ENCODE results near the gene SSRP1. TPM values are rescaled to one million over a fixed set of nuclear protein-coding genes. Genes with fewer than 3 reads are reported as not detected.

Gene SSRP1
- total RNA-seq, 1 donor from 2014 or later, result 186 TPM

DNA sequence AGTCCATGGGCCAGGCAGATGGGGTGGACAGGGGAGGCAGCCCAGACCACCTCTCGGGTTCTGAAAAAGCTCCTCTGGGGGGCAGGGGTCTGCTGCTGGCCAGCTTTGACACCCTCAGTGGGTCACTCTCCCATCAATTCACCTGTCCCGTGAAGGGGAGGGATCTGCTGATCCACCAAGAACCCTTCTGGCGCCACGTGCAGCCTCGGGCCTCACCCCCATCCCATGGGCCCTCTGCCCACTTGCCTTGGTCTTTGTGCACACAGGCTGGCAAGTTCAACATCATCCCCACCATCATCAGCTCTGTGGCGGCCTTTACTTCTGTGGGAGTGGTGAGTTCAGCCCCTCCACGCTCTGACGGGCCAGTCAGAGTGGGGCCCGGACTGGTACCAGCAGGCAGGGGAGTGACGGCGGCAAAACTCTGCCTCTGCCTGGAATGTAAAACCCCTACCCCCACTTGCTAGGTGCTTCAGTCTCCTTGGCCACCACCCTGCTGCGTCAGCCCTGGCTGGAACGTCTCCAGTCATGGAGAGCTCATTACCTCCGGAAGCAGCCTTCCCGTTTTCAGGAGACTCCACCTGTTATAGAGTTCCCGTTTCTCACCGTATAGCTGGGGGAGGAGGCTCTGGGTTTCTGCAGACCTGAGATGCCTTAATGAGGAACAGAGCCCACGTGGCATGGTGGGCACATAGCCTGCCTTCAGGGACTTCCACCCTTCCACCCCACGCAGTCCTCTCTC, 32.6 kb upstream of the SSRP1 start:
- peaks cover 3% of the 10 kb centered on the region for H3K27me3 Mint-ChIP-seq (ENCODE audit: insufficient read depth, low read depth)
- Histone ChIP-seq H2AFZ (replicated peaks) (no peak overlapping the region), H3K9ac (no peak overlapping the region), H3K9me3 (ENCODE audit: low read depth) (no peaks in the 10 kb centered on the region), H3F3A (ENCODE audit: low read depth) (peaks cover 10% of the 10 kb centered on the region), H4K20me1 (ENCODE audit: low read depth) (no peaks in the 10 kb centered on the region), H3K4me3 (no peak overlapping the region), H3K4me1 (peaks cover 24% of the 10 kb centered on the region), H3K36me3 (no peaks in the 10 kb centered on the region), H3K27ac (no peak overlapping the region), H3K79me2 (ENCODE audit: low read depth) (no peaks in the 10 kb centered on the region), H3K4me2 (no peak overlapping the region), H3K27me3 (no peaks in the 10 kb centered on the region)
- peaks cover 2% of the 10 kb centered on the region for H3K9me3 Mint-ChIP-seq
- no peak overlapping the region for H3K4me3 Mint-ChIP-seq
- no peak overlapping the region for H3K27ac Mint-ChIP-seq
- TF ChIP-seq, protein P1, sequence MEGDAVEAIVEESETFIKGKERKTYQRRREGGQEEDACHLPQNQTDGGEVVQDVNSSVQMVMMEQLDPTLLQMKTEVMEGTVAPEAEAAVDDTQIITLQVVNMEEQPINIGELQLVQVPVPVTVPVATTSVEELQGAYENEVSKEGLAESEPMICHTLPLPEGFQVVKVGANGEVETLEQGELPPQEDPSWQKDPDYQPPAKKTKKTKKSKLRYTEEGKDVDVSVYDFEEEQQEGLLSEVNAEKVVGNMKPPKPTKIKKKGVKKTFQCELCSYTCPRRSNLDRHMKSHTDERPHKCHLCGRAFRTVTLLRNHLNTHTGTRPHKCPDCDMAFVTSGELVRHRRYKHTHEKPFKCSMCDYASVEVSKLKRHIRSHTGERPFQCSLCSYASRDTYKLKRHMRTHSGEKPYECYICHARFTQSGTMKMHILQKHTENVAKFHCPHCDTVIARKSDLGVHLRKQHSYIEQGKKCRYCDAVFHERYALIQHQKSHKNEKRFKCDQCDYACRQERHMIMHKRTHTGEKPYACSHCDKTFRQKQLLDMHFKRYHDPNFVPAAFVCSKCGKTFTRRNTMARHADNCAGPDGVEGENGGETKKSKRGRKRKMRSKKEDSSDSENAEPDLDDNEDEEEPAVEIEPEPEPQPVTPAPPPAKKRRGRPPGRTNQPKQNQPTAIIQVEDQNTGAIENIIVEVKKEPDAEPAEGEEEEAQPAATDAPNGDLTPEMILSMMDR (IDR thresholded peaks at IDR 0.05), result no peak
- TF ChIP-seq EZH2 (IDR thresholded peaks at IDR 0.05) (no peak), EZH2phosphoT487 (IDR thresholded peaks at IDR 0.05) (no peak)
- peaks cover 34% of the 10 kb centered on the region for H3K4me1 Mint-ChIP-seq
- no peak for DNase-seq (ENCODE audit: low spot score)
- no peaks in the 10 kb centered on the region for H3K36me3 Mint-ChIP-seq

DNA sequence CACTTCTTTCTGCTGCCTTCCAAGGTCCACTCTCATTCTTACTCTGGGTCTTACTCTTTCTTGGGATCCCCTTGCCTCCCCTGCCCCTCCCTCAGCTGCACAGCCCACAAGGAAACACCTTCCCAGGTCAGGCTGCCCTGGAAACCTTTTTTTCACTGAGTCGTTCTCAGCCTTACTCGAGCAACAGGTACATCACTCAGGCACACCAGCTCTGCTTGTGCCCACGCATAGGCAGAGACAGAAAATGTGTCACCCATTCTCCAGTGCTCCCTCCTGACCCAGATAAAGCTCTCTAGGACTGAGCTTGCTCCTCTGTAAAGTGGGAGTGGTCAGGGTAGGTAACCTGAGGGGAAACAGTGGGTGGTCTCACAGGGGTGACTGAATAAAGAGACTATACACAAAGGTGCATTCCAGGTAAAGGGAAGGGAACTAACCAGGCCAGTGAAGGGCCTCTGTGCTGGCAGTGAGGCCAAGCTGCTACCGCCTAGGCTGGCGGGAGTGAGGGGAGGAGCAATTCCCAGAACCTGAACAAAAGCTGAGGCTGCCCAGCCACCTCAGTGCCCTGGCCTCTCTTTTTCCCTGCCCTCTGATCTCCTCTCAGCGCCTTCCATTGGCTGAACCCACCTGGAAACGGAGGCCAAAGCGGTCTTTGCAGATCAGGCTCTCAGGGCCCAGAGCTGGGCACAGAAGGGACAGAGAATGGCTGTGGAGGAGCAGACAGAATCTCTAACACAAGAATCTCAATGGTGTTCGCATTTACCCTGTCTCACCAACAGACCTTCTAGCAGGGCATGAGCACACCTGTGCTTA, 29.4 kb upstream of the SSRP1 start:
- Histone ChIP-seq H4K20me1 (ENCODE audit: low read depth) (no peaks in the 10 kb centered on the region), H2AFZ (replicated peaks) (peak overlapping the region; percentile 82), H3K4me1 (peaks cover 26% of the 10 kb centered on the region), H3K4me3 (no peak overlapping the region), H3K79me2 (ENCODE audit: low read depth) (no peaks in the 10 kb centered on the region), H3K9me3 (ENCODE audit: low read depth) (no peaks in the 10 kb centered on the region), H3K36me3 (no peaks in the 10 kb centered on the region), H3K27ac (no peak overlapping the region), H3K27me3 (no peaks in the 10 kb centered on the region), H3K4me2 (peak overlapping the region; percentile 42), H3F3A (ENCODE audit: low read depth) (peaks cover 10% of the 10 kb centered on the region), H3K9ac (no peak overlapping the region)
- Mint-ChIP-seq H3K9me3 (peaks cover 7% of the 10 kb centered on the region), H3K4me3 (peak overlapping the region; percentile 53), H3K27me3 (ENCODE audit: insufficient read depth, low read depth) (peaks cover 10% of the 10 kb centered on the region), H3K27ac (no peak overlapping the region), H3K36me3 (no peaks in the 10 kb centered on the region), H3K4me1 (peaks cover 35% of the 10 kb centered on the region)
- DNase-seq (ENCODE audit: low spot score), result peak; percentile 32
- TF ChIP-seq EZH2 (IDR thresholded peaks at IDR 0.05) (no peak), EZH2phosphoT487 (IDR thresholded peaks at IDR 0.05) (no peak)
- TF ChIP-seq, protein P1 (IDR thresholded peaks at IDR 0.05), result no peak

DNA sequence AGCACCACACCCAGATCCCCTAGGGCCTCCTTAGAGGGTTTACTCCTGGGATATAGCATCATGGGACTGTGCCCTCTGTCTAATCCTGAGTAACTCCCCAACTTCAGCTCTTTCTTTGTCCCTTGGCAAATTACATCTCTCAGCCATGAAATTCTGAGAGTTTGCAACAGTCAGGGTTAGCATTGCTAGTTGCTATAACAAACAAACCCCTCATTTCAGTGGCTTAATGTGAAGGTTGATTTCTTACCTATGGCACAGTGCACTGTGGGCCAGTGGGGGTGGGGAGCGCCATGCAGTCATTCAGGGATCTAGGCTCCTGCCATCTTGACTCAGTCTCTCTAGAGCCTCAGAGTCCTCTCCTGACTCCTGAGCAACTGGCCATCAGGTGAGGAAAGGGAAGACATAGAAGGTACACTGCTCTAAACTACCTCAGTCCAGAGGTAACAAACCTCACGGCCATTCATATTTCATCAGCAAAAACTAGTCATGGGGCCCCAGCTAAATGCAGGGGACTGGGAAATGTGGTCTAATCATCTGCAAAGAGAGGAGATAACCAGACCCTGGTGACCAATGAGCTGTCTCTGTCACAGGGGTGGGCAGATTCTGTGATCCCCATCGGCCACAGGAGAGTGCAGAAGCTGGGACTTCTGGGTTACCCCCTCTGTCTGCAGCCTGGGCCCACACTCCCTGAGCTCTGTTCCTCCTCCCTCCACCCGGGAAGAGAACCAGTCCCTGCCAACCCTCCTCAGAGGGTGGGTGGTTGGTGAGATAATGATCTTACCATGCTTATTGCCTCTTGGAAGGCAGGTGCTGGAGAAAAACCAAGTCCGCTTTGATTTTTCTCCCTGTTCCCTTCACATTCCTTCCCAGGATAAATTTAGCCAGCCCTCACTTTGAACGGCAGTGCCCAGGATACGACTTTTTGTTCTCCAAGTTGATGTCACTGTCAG, 27.7 kb upstream of the SSRP1 start:
- no peak for DNase-seq (ENCODE audit: low spot score)
- H3K4me3 ChIP-seq, result no peak overlapping the region
- no peak overlapping the region for H3K27ac Mint-ChIP-seq
- peaks cover 7% of the 10 kb centered on the region for H3K9me3 Mint-ChIP-seq
- no peaks in the 10 kb centered on the region for H3K36me3 Mint-ChIP-seq
- no peak overlapping the region for H3K27ac ChIP-seq
- no peaks in the 10 kb centered on the region for H3K9me3 ChIP-seq (ENCODE audit: low read depth)
- peaks cover 42% of the 10 kb centered on the region for H3K4me1 Mint-ChIP-seq
- TF ChIP-seq, protein P1 (IDR thresholded peaks at IDR 0.05), result no peak
- TF ChIP-seq EZH2phosphoT487 (IDR thresholded peaks at IDR 0.05) (no peak), EZH2 (IDR thresholded peaks at IDR 0.05) (no peak)
- H3K9ac ChIP-seq, result no peak overlapping the region
- peaks cover 17% of the 10 kb centered on the region for H3K27me3 Mint-ChIP-seq (ENCODE audit: insufficient read depth, low read depth)
- H3F3A ChIP-seq (ENCODE audit: low read depth), result peaks cover 10% of the 10 kb centered on the region
- H4K20me1 ChIP-seq (ENCODE audit: low read depth), result no peaks in the 10 kb centered on the region
- no peaks in the 10 kb centered on the region for H3K27me3 ChIP-seq
- no peak overlapping the region for H2AFZ ChIP-seq (replicated peaks)
- no peak overlapping the region for H3K4me3 Mint-ChIP-seq
- no peak overlapping the region for H3K4me2 ChIP-seq
- no peaks in the 10 kb centered on the region for H3K79me2 ChIP-seq (ENCODE audit: low read depth)
- H3K36me3 ChIP-seq, result no peaks in the 10 kb centered on the region
- H3K4me1 ChIP-seq, result peaks cover 38% of the 10 kb centered on the region
